Measurements from ENCODE around the gene PTPN21.

The PTPN21 gene

GRCh38 chr14:88454886-88455285, 99.9 kb downstream of the PTPN21 start:
- no peak for DNase-seq

- no peak for DNase-seq
Observed at GRCh38 chr14:88452231-88452630, 102.6 kb downstream of the PTPN21 start.

- no peak for DNase-seq
Observed at GRCh38 chr14:88439088-88439487, 115.7 kb downstream of the PTPN21 start.

GRCh38 chr14:88437658-88438057, 117.1 kb downstream of the PTPN21 start:
- DNase-seq = peak in 1 of 3 experiments; percentile 15

GRCh38 chr14:88430976-88431375, 123.8 kb downstream of the PTPN21 start:
- DNase-seq = no peak

- DNase-seq = no peak
Observed at GRCh38 chr14:88426271-88426670, 128.5 kb downstream of the PTPN21 start.

- DNase-seq = no peak
Observed at GRCh38 chr14:88424573-88424972, 130.2 kb downstream of the PTPN21 start.

GRCh38 chr14:88422919-88423650, 131.7 kb downstream of the PTPN21 start:
- DNase-seq = peak in 1 of 3 experiments; percentile 16

- DNase-seq = no peak
Observed at GRCh38 chr14:88422047-88422446, 132.8 kb downstream of the PTPN21 start.

GRCh38 chr14:88421286-88421685, 133.5 kb downstream of the PTPN21 start:
- DNase-seq = no peak

- DNase-seq = no peak
Observed at GRCh38 chr14:88420187-88420586, 134.6 kb downstream of the PTPN21 start.

- no peak for DNase-seq
Observed at GRCh38 chr14:88417594-88417993, 137.2 kb downstream of the PTPN21 start.

All from NCI-H1417 (cell line).